CD14-positive monocyte (primary cell): Measurements from ENCODE around the gene PTPRO. TPM values are rescaled to one million over a fixed set of nuclear protein-coding genes. Genes with fewer than 3 reads are reported as not detected.

Source experiments
- DNase-seq, 3 donors: peaks; one replicate each; pipeline ENCODE4 v3.0.0-alpha.2; 2011 to 2022
- H2AFZ ChIP-seq: 2 replicates; pipeline ENCODE4 v1.6.0; 2012; ENCODE audit warnings: mild to moderate bottlenecking, low read depth, low read length, inconsistent platforms; ENCODE audit not compliant: insufficient read depth, poor library complexity, severe bottlenecking
- H3K27ac ChIP-seq, 2 donors: 1 replicate in 1 of 2; 2 replicates in 1 of 2; pipeline ENCODE4 v1.5.1; 2012 to 2013; ENCODE audit warnings: low read length in 2 of 2, control low read depth in 1 of 2, inconsistent platforms in 1 of 2, low read depth in 1 of 2, mild to moderate bottlenecking in 1 of 2
- H3K27me3 ChIP-seq, 2 donors: one replicate each; pipeline versions ENCODE4 v1.6.0 to v1.6.1; 2011 to 2013; ENCODE audit warnings: low read length in 2 of 2; ENCODE audit not compliant: control insufficient read depth in 2 of 2, insufficient read depth in 2 of 2
- H3K36me3 ChIP-seq, 2 donors: replicated peaks in 1 of 2; 1 replicate in 1 of 2; 2 replicates in 1 of 2; pipeline versions ENCODE4 v1.5.1 to v1.6.1; 2012 to 2013; ENCODE audit warnings: low read length in 2 of 2, control low read depth in 1 of 2, inconsistent platforms in 1 of 2, mild to moderate bottlenecking in 1 of 2; ENCODE audit not compliant: insufficient read depth in 2 of 2, control insufficient read depth in 1 of 2
- H3K4me1 ChIP-seq, 2 donors: 1 replicate in 1 of 2; 2 replicates in 1 of 2; pipeline versions ENCODE4 v1.5.1 to v1.6.1; 2012 to 2013; ENCODE audit warnings: low read length in 2 of 2, control low read depth in 1 of 2, inconsistent platforms in 1 of 2, mild to moderate bottlenecking in 1 of 2, moderate library complexity in 1 of 2; ENCODE audit not compliant: insufficient read depth in 2 of 2, control insufficient read depth in 1 of 2
- H3K4me2 ChIP-seq: replicated peaks from 2 replicates; pipeline ENCODE3; 2012; ENCODE audit warnings: low read length, moderate library complexity, mild to moderate bottlenecking; ENCODE audit not compliant: poor library complexity, severe bottlenecking; ENCODE audit errors: extremely low read depth
- H3K4me3 ChIP-seq, 3 experiments: fragments of 200-600 bp in 1 of 3; sonication (generic) in 1 of 3; replicated peaks in 1 of 3; 1 replicate in 2 of 3; 2 replicates in 1 of 3; pipeline ENCODE4 v1.5.1; 2011 to 2013; ENCODE audit warnings: low read length in 3 of 3, mild to moderate bottlenecking in 3 of 3, control low read depth in 2 of 3, low read depth in 2 of 3, inconsistent platforms in 1 of 3, moderate library complexity in 1 of 3
- H3K79me2 ChIP-seq: 2 replicates; pipeline ENCODE4 v1.6.0; 2012; ENCODE audit warnings: mild to moderate bottlenecking, control low read depth, inconsistent platforms, low read length, moderate library complexity; ENCODE audit not compliant: insufficient read depth
- H3K9ac ChIP-seq: 2 replicates; pipeline ENCODE4 v1.6.0; 2017; ENCODE audit warnings: low read length, mild to moderate bottlenecking; ENCODE audit not compliant: insufficient read depth, poor library complexity, severe bottlenecking
- H3K9me3 ChIP-seq, 2 donors: replicated peaks in 1 of 2; 1 replicate in 1 of 2; 2 replicates in 1 of 2; pipeline versions ENCODE4 v1.5.1 to v1.6.1; 2012 to 2013; ENCODE audit warnings: low read length in 2 of 2, control low read depth in 1 of 2; ENCODE audit not compliant: control insufficient read depth in 1 of 2, insufficient read depth in 1 of 2
- H4K20me1 ChIP-seq: 2 replicates; pipeline ENCODE4 v1.6.0; 2012; ENCODE audit warnings: mild to moderate bottlenecking, low read length, control low read depth, moderate library complexity; ENCODE audit not compliant: insufficient read depth
- H3K27ac Mint-ChIP-seq, 7 donors: one replicate each; pipeline ENCODE4 v1.8.0; 2020; ENCODE audit warnings: mild to moderate bottlenecking in 7 of 7, mixed read lengths in 7 of 7, moderate library complexity in 6 of 7, inconsistent platforms in 2 of 7
- H3K27me3 Mint-ChIP-seq, 3 donors: one replicate each; pipeline ENCODE4 v1.8.0; 2021 to 2022; ENCODE audit warnings: low read depth in 3 of 3, mild to moderate bottlenecking in 3 of 3, mixed read lengths in 3 of 3, moderate library complexity in 3 of 3, inconsistent platforms in 1 of 3
- H3K36me3 Mint-ChIP-seq, 2 donors: one replicate each; pipeline ENCODE4 v1.8.0; 2020; ENCODE audit warnings: mixed read lengths in 2 of 2, inconsistent platforms in 1 of 2, mild to moderate bottlenecking in 1 of 2
- H3K4me1 Mint-ChIP-seq: one replicate; pipeline ENCODE4 v1.8.0; 2020; ENCODE audit warnings: mild to moderate bottlenecking, mixed read lengths
- H3K4me3 Mint-ChIP-seq, 2 donors: one replicate each; pipeline ENCODE4 v1.8.0; 2020; ENCODE audit warnings: mild to moderate bottlenecking in 2 of 2, mixed read lengths in 2 of 2, moderate library complexity in 1 of 2
- H3K9me3 Mint-ChIP-seq, 7 donors: one replicate each; pipeline ENCODE4 v1.8.0; 2020 to 2022; ENCODE audit warnings: mixed read lengths in 7 of 7, mild to moderate bottlenecking in 6 of 7, moderate library complexity in 6 of 7, inconsistent platforms in 2 of 7
- CTCF ChIP-seq: fragments of 200-600 bp; IDR thresholded peaks from one replicate; pipeline ENCODE4 v1.8.0; 2022; ENCODE audit warnings: antibody characterized with exemption, mild to moderate bottlenecking
- WGBS: methylation state at CpG from one replicate; pipeline ENCODE4 v1.1.5; 2013; ENCODE audit warnings: missing lambda C conversion rate; ENCODE audit not compliant: insufficient coverage; 5-methylcytosine and 5-hydroxymethylcytosine counted together
- intact Hi-C, 2 donors: fragments of 100-400 bp; cut with micrococcal nuclease; formaldehyde crosslinking; loops; one replicate each; pipeline versions ENCODE4 v1.15.0 to v1.15.1; 2023
- polyA plus RNA-seq, 3 donors: library from polyadenylated mRNA; depleted of rRNA in 1 of 3; unstranded in 2 of 3; stranded (reverse) in 1 of 3; fragments of 300-500 nt in 2 of 3; fragments of >200 nt in 1 of 3; fragmentation: Illumina TruSeq in 2 of 3; gene quantifications; 1 replicate in 2 of 3; 2 replicates in 1 of 3; pipeline ENCODE4 v1.2.3, GENCODE V29; 2012 to 2021

Gene PTPRO
- polyA plus RNA-seq, 3 donors: 3.1 to 12.0 (median 4.7) TPM

GRCh38 chr12:15538881-15539280 lies 216.6 kb downstream of the PTPRO start:
- Mint-ChIP-seq H3K27me3 (peaks cover 0 to 2% (median 0%) of the 10 kb centered on the region in 3 donors), H3K36me3 (no peaks in the 10 kb centered on the region), H3K27ac (no peak overlapping the region), H3K4me3 (no peak overlapping the region), H3K4me1 (peaks cover 6% of the 10 kb centered on the region), H3K9me3 (no peaks in the 10 kb centered on the region)
- Histone ChIP-seq H3K9me3 (no peaks in the 10 kb centered on the region), H4K20me1 (no peaks in the 10 kb centered on the region), H3K79me2 (no peaks in the 10 kb centered on the region), H3K4me2 (no peak overlapping the region), H3K4me1 (peaks cover 30 to 32% of the 10 kb centered on the region in 2 donors), H2AFZ (no peak overlapping the region), H3K36me3 (no peaks in the 10 kb centered on the region), H3K27ac (no peak overlapping the region), H3K27me3 (no peaks in the 10 kb centered on the region), H3K9ac (no peak overlapping the region), H3K4me3 (no peak overlapping the region)
- no CpG with 5 or more reads among the region's 1 CpG for WGBS
- no peak for DNase-seq
- intact Hi-C loops: loop anchor here in 1 of 2 donors (10.0 kb wide), 2 partner anchors 156 to 316 kb away; no protein-coding TSS in a partner anchor
- TF ChIP-seq CTCF: no peak

- WGBS: no CpG with 5 or more reads among the region's 2 CpGs
- no peak for DNase-seq
- peaks cover 0 to 3% (median 0%) of the 10 kb centered on the region in 3 donors for H3K27me3 Mint-ChIP-seq
- no peaks in the 10 kb centered on the region for H3K9me3 Mint-ChIP-seq
- H3K9me3 ChIP-seq: no peaks in the 10 kb centered on the region
- no peaks in the 10 kb centered on the region for H3K27me3 ChIP-seq
- no peak overlapping the region for H3K27ac Mint-ChIP-seq
- intact Hi-C loops: no loop called here
- no peaks in the 10 kb centered on the region for H3K79me2 ChIP-seq
- TF ChIP-seq CTCF: no peak
- no peak overlapping the region for H2AFZ ChIP-seq
- peaks cover 14% of the 10 kb centered on the region for H3K4me1 Mint-ChIP-seq
- no peaks in the 10 kb centered on the region for H3K36me3 ChIP-seq
- H3K4me3 ChIP-seq: no peak overlapping the region
- H4K20me1 ChIP-seq: no peaks in the 10 kb centered on the region
- H3K4me1 ChIP-seq: peaks cover 30 to 32% of the 10 kb centered on the region in 2 donors
- H3K9ac ChIP-seq: no peak overlapping the region
- no peak overlapping the region for H3K4me2 ChIP-seq
- H3K27ac ChIP-seq: no peak overlapping the region
- H3K36me3 Mint-ChIP-seq: no peaks in the 10 kb centered on the region
- no peak overlapping the region for H3K4me3 Mint-ChIP-seq
These were observed 217.7 kb downstream of the PTPRO start for GRCh38 chr12:15540005-15540404.
